Mucosa of gallbladder (tissue), 1 donor: ENCODE results near the gene NOBOX. TPM values are rescaled to one million over a fixed set of nuclear protein-coding genes. Genes with fewer than 3 reads are reported as not detected.

ENCODE experiments used
- total RNA-seq: library from RNA; stranded (reverse); gene quantifications from one replicate; pipeline ENCODE4 v1.2.1, GENCODE V29; 2021
- donor health status: DM: no; HTN: no; CAD: no.

The NOBOX gene
- total RNA-seq, 1 donor from 2014 or later = not detected

Other genes starting within 250 kb of the NOBOX start
- gene CTAGE4, start 220.2 kb downstream of the NOBOX start, total RNA-seq = 7.5 TPM
- 10.5 TPM for gene ARHGEF35, start 207.9 kb downstream of the NOBOX start, total RNA-seq
- not detected for gene OR2A42, start 164.1 kb downstream of the NOBOX start, total RNA-seq
- 4.8 TPM for gene OR2A7, start 138.9 kb downstream of the NOBOX start, total RNA-seq
- gene CTAGE8, start 134.4 kb downstream of the NOBOX start, total RNA-seq = 3.1 TPM
- gene OR2A1, start 91.3 kb downstream of the NOBOX start, total RNA-seq = not detected
- 45.8 TPM for gene ARHGEF5, start 48.3 kb downstream of the NOBOX start, total RNA-seq